ENCODE results near the gene DISP1.

DNA sequence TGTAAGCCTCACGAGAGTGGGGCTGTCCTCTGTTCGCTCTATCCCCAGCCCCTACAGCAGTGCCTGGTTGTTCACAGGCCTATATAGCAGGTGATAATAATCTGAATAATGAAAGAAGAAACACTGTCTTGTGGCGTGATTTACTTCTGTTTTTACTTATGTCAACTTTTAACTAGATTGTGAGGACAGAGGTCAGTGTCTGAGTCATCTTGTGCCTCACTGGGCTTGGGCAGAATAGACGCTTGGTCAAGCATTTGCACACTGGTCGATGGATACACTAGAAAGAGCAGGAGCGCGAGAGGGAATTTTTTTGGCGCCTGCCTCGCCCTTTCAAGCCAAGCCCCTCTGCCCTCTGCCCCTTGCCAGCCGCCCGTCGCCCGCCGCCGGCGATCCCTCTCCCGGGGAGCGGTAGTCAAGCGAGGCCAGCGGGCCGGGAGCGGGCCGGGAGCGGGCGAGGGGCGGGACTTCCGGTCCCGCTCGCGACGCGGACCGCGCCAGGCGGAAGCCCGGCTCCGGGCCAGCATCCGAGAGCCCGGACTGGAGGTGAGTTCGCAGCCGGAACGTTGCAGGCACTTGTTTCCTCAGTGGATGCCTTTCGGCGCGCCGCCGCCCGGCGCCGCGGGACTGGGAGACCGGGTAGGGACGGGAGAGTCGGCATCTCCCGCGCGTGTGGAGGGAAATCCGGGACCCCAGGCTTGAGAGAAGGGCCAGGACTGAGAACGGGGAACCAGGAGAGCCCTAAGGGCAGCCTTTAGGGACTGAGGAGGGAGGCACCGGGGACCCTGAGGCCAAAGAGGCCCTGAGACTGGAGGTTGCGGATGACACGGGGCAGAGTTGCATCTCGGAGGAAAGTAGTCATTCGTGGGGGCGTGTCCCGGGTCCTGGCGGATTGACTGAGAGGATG lies at the start of gene DISP1:
- TF ChIP-seq CTCF (IDR thresholded peaks at IDR 0.05) (no peak), ZFX (IDR thresholded peaks at IDR 0.05; ENCODE audit: borderline replicate concordance) (no peak)

Measured in 22Rv1 (cell line).